HCT116 (cell line): Measurements from ENCODE around the gene PRR5L. TPM values are rescaled to one million over a fixed set of nuclear protein-coding genes. Genes with fewer than 3 reads are reported as not detected.

Source experiments
- ATAC-seq: fragments of 200-7000 bp; cut with Tn5 transposase; 2 replicates; pipeline ENCODE4 v1.9.1; 2020; ENCODE audit warnings: mild to moderate bottlenecking, moderate library complexity
- BruUV-seq: library from RNA; stranded (reverse); fragments of 400-500 nt; replicated peaks from 2 replicates; lab custom pipeline; 2021; lab: Mats Ljungman, UMichigan
- CTCF ChIA-PET: fragments of 300-600 bp; sonication (Branson Sonifier 250); formaldehyde crosslinking; loops from one replicate; lab custom pipeline; 2021; ENCODE audit warnings: antibody characterized with exemption; lab: Charles Lee
- POLR2A ChIA-PET: fragments of 300-600, 350-600 bp; sonication (Branson Sonifier 250); formaldehyde crosslinking; loops from one replicate; lab custom pipeline; 2021; ENCODE audit warnings: antibody characterized with exemption; lab: Charles Lee
- RAD21 ChIA-PET, 2 experiments: fragments of 300-600 bp; sonication (Branson Sonifier 250); formaldehyde crosslinking; loops; one replicate each; lab custom pipeline; 2023; ENCODE audit warnings: low total read pairs in 2 of 2; ENCODE audit not compliant: uncharacterized antibody in 2 of 2, unreplicated experiment in 2 of 2, low non-redundant PET in 1 of 2; lab: Charles Lee
- DNase-seq: peaks from one replicate; pipeline ENCODE4 v3.0.0-alpha.2; 2010; ENCODE audit warnings: low read depth, low spot score
- H2AFZ ChIP-seq: fragments of 200-600 bp; shearing (Covaris generic), sonication (generic); 2 replicates; pipeline ENCODE4 v1.6.1; 2017; ENCODE audit warnings: low read depth, mixed run types, mixed read lengths, antibody characterized with exemption, low read length; ENCODE audit not compliant: poor library complexity, severe bottlenecking
- H3K27ac ChIP-seq: 2 replicates; pipeline ENCODE4 v1.5.1; 2012; ENCODE audit warnings: low read depth, low read length
- H3K27me3 ChIP-seq: fragments of 200-600 bp; sonication (generic); 2 replicates; pipeline ENCODE4 v1.6.1; 2016; ENCODE audit warnings: mixed run types, low read length, mixed read lengths; ENCODE audit not compliant: insufficient read depth
- H3K36me3 ChIP-seq, 2 experiments: fragments of 200-500 bp in 1 of 2; fragments of 200-600 bp in 1 of 2; sonication (Bioruptor generic) in 1 of 2; sonication (generic) in 1 of 2; 2 replicates each; pipeline versions ENCODE4 v1.5.1 to v1.6.1; 2014 to 2016; ENCODE audit warnings: low read length in 2 of 2, inconsistent platforms in 1 of 2, mixed read lengths in 1 of 2, mixed run types in 1 of 2; ENCODE audit not compliant: insufficient read depth in 2 of 2, control insufficient read depth in 1 of 2
- H3K4me1 ChIP-seq, 2 experiments: fragments of 200-600 bp in 1 of 2; sonication (generic) in 1 of 2; 2 replicates each; pipeline versions ENCODE4 v1.5.1 to v1.6.1; 2012 to 2017; ENCODE audit warnings: low read length in 2 of 2, inconsistent platforms in 1 of 2, mild to moderate bottlenecking in 1 of 2, mixed read lengths in 1 of 2, mixed run types in 1 of 2, moderate library complexity in 1 of 2; ENCODE audit not compliant: insufficient read depth in 2 of 2, control insufficient read depth in 1 of 2
- H3K4me2 ChIP-seq: fragments of 200-600 bp; sonication (generic); 2 replicates; pipeline ENCODE4 v1.6.1; 2017; ENCODE audit warnings: mixed run types, low read length, mixed read lengths
- H3K4me3 ChIP-seq, 2 experiments: fragments of 200-600 bp in 1 of 2; sonication (generic) in 1 of 2; replicated peaks in 1 of 2; 2 replicates each; pipeline ENCODE4 v1.5.1; 2011 to 2016; ENCODE audit warnings: low read length in 2 of 2, control low read depth in 1 of 2, low read depth in 1 of 2, mild to moderate bottlenecking in 1 of 2, mixed read lengths in 1 of 2, mixed run types in 1 of 2
- H3K79me2 ChIP-seq: fragments of 200-600 bp; sonication (generic); 2 replicates; pipeline ENCODE4 v1.6.1; 2017; ENCODE audit warnings: mild to moderate bottlenecking, mixed run types, low read length, moderate library complexity, mixed read lengths; ENCODE audit not compliant: insufficient read depth
- H3K9ac ChIP-seq: fragments of 200-600 bp; sonication (generic); 2 replicates; pipeline ENCODE4 v1.6.1; 2016; ENCODE audit warnings: low read length, mixed read lengths
- H3K9me2 ChIP-seq: fragments of 200-600 bp; sonication (generic), shearing (Covaris generic); 2 replicates; pipeline ENCODE4 v1.6.1; 2017; ENCODE audit warnings: mixed run types, mild to moderate bottlenecking, moderate library complexity; ENCODE audit not compliant: insufficient read depth
- H3K9me3 ChIP-seq, 2 experiments: fragments of 200-500 bp in 1 of 2; fragments of 200-600 bp in 1 of 2; sonication (Bioruptor generic) in 1 of 2; sonication (generic) in 1 of 2; 2 replicates each; pipeline ENCODE4 v1.6.1; 2014 to 2017; ENCODE audit warnings: low read length in 2 of 2, mixed read lengths in 2 of 2, inconsistent platforms in 1 of 2, low read depth in 1 of 2, mild to moderate bottlenecking in 1 of 2, mixed run types in 1 of 2, moderate library complexity in 1 of 2; ENCODE audit not compliant: control insufficient read depth in 1 of 2, insufficient read depth in 1 of 2
- H4K20me1 ChIP-seq: fragments of 200-600 bp; sonication (generic), shearing (Covaris generic); 2 replicates; pipeline ENCODE4 v1.6.1; 2017; ENCODE audit warnings: mixed run types, mild to moderate bottlenecking, moderate library complexity; ENCODE audit not compliant: insufficient read depth
- CBX3 ChIP-seq: IDR thresholded peaks from 2 replicates; pipeline ENCODE4 v1.6.1; 2012; ENCODE audit warnings: low read depth
- CTCF ChIP-seq, 3 experiments: fragments of 200-600 bp in 1 of 3; sonication (generic) in 1 of 3; IDR thresholded peaks in 2 of 3; conservative IDR thresholded peaks in 1 of 3; 2 replicates each; pipeline ENCODE4 v1.5.1; 2012 to 2017; ENCODE audit warnings: low read depth in 2 of 3, low read length in 2 of 3, antibody characterized with exemption in 1 of 3, borderline replicate concordance in 1 of 3, control low read depth in 1 of 3, mild to moderate bottlenecking in 1 of 3, mixed read lengths in 1 of 3, mixed run types in 1 of 3, moderate library complexity in 1 of 3; ENCODE audit not compliant: insufficient read depth in 1 of 3
- MAX ChIP-seq: IDR thresholded peaks from 2 replicates; pipeline ENCODE4 v1.6.1; 2012
- POLR2A ChIP-seq: IDR thresholded peaks from 2 replicates; pipeline ENCODE4 v1.7.0; 2011; ENCODE audit warnings: borderline replicate concordance; ENCODE audit not compliant: insufficient read depth, insufficient read length; ENCODE audit errors: extremely low read depth
- POLR2AphosphoS5 ChIP-seq: IDR thresholded peaks from 2 replicates; pipeline ENCODE4 v1.6.1; 2011; ENCODE audit warnings: mild to moderate bottlenecking, low read depth, low read length, moderate library complexity
- RAD21 ChIP-seq: IDR thresholded peaks from 2 replicates; pipeline ENCODE4 v1.6.1; 2012; ENCODE audit warnings: low read depth, mild to moderate bottlenecking
- TCF7L2 ChIP-seq: IDR thresholded peaks from 2 replicates; pipeline ENCODE4 v1.7.0; 2011; ENCODE audit warnings: borderline replicate concordance, inconsistent platforms; ENCODE audit not compliant: insufficient read depth, insufficient read length; ENCODE audit errors: extremely low read depth
- intact Hi-C: fragments of 100-400 bp; cut with micrococcal nuclease; formaldehyde crosslinking; loops from 2 replicates; pipeline ENCODE4 v1.10.0; 2022
- total RNA-seq: library from RNA; stranded (reverse); gene quantifications from one replicate; pipeline ENCODE4 v1.2.1, GENCODE V29; 2021; ENCODE audit not compliant: unreplicated experiment

PRR5L gene
- total RNA-seq, 1 experiment from 2014 or later: 0.47 TPM

DNA sequence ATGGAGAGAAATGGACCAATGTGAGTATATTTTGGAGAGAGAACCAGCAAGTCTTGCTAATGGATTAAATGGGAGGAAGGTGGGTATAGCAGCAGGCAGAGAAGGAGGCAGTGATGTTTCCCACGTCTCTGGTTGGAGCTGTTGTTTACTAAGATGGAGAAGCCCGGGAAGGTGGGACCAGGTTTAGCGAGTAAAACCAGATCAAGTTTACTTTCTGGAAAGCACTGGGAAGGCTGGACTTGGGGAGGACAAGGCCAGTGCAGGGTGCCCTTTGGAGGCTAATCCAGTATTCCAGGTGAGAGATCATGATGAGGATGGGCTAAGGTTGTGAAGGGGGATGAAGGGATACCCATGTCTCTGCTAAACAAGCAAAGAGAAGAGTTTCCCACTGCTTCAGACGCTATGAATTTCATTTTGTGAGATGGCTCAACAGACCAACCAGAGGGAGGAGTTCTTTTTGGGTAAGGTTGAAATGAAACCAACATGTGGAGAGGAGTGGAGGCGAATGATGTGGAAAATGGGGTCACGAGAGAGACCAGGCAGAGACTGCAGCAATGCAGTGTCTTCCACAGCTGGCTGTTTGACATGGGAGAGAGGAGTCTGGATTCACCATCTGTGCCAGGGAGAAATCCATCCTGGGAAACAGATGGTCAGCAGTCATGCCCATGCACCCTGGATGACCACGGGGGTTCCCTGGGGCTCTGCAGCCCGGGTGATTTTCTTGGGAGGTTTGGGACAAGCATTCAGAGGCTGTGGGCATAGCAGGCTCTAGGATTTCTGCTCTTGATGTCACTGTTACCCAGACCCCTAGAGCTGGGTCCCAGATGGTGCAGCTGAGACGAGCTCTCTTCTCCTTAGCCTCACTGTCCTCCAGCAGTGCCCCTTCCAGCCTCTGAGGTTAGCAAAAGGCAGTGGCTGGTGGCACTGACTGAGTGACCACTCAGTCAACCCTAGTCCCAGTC lies 31.8 kb upstream of the PRR5L start:
- no peak overlapping the region for H2AFZ ChIP-seq
- ATAC-seq (no peak), DNase-seq (no peak)
- intact Hi-C loops: no loop called here
- no peaks in the 10 kb centered on the region for H3K4me1 ChIP-seq
- RAD21 ChIA-PET: interaction anchor here in 1 of 2 experiments (0.9 kb wide), 1 partner anchor 442 kb away, joined by 3 read pairs; no protein-coding TSS in a partner anchor
- H3K79me2 ChIP-seq: no peaks in the 10 kb centered on the region
- H3K9ac ChIP-seq: no peak overlapping the region
- H3K9me3 ChIP-seq: no peaks in the 10 kb centered on the region
- H3K27ac ChIP-seq: no peak overlapping the region
- CTCF ChIA-PET: interaction anchor here (1.1 to 4.5 kb wide), 6 partner anchors 214 to 779 kb away, joined by 3 to 45 read pairs (median 4); no protein-coding TSS in a partner anchor
- POLR2A ChIA-PET: no interaction called here
- H3K36me3 ChIP-seq: no peaks in the 10 kb centered on the region
- no peak for TF ChIP-seq RAD21
- no peak for TF ChIP-seq POLR2AphosphoS5
- no peak for TF ChIP-seq POLR2A
- no peak for TF ChIP-seq MAX
- no peaks in the 10 kb centered on the region for H4K20me1 ChIP-seq
- H3K9me2 ChIP-seq: no peaks in the 10 kb centered on the region
- no peaks in the 10 kb centered on the region for H3K27me3 ChIP-seq
- BruUV-seq: no TSS peak
- no peak overlapping the region for H3K4me2 ChIP-seq
- no peak overlapping the region for H3K4me3 ChIP-seq

- no peak overlapping the region for H2AFZ ChIP-seq
- H3K79me2 ChIP-seq: no peaks in the 10 kb centered on the region
- H3K27ac ChIP-seq: no peak overlapping the region
- H3K9ac ChIP-seq: no peak overlapping the region
- intact Hi-C loops: loop anchor here (5.0 kb wide), 2 partner anchors 553 to 1338 kb away; no protein-coding TSS in a partner anchor
- H4K20me1 ChIP-seq: no peaks in the 10 kb centered on the region
- H3K27me3 ChIP-seq: no peaks in the 10 kb centered on the region
- no peak overlapping the region for H3K4me2 ChIP-seq
- ATAC-seq (no peak), DNase-seq (no peak)
- no peaks in the 10 kb centered on the region for H3K4me1 ChIP-seq
- H3K36me3 ChIP-seq: no peaks in the 10 kb centered on the region
- POLR2A ChIA-PET: no interaction called here
- TF ChIP-seq POLR2A: no peak
- TF ChIP-seq CBX3: no peak
- TF ChIP-seq MAX: no peak
- no peak for TF ChIP-seq CTCF (IDR thresholded peaks at IDR 0.05 in 2 of 3, conservative IDR thresholded peaks at IDR 0.05 in 1 of 3; ENCODE audit: borderline replicate concordance in 1 of 3, insufficient read depth in 1 of 3, low read depth in 2 of 3, low read length in 2 of 3)
- TF ChIP-seq TCF7L2: no peak
- TF ChIP-seq, all 23 proteins: peak for 0
- CTCF ChIA-PET: interaction anchor here (1.1 to 4.5 kb wide), 5 partner anchors 443 to 781 kb away, joined by 3 to 45 read pairs (median 8); no protein-coding TSS in a partner anchor
- H3K9me2 ChIP-seq: no peaks in the 10 kb centered on the region
- H3K9me3 ChIP-seq: no peaks in the 10 kb centered on the region
- H3K4me3 ChIP-seq: no peak overlapping the region
- RAD21 ChIA-PET: interaction anchor here (0.9 to 1.2 kb wide), 2 partner anchors 214 to 443 kb away, joined by 3 to 4 read pairs; no protein-coding TSS in a partner anchor
- BruUV-seq: no TSS peak
Observed at GRCh38 chr11:36264973-36265344, 31.1 kb upstream of the PRR5L start.
